Neural progenitor cell (in vitro differentiated cells): Measurements from ENCODE around the gene PDGFD.

Experiments
- CTCF ChIP-seq: fragments of 200-600 bp; sonication (generic); IDR thresholded peaks from 2 replicates; pipeline ENCODE4 v1.5.1; 2017; ENCODE audit warnings: antibody characterized with exemption, mild to moderate bottlenecking
- EZH2 ChIP-seq: fragments of 200-600 bp; sonication (generic); IDR thresholded peaks from 2 replicates; pipeline ENCODE4 v1.6.1; 2017; ENCODE audit warnings: antibody characterized with exemption, mild to moderate bottlenecking, moderate library complexity
- EZH2phosphoT487 ChIP-seq: fragments of 200-600 bp; sonication (generic); IDR thresholded peaks from 2 replicates; pipeline ENCODE4 v1.6.1; 2017; ENCODE audit warnings: antibody characterized with exemption

- TF ChIP-seq CTCF (no peak), EZH2phosphoT487 (no peak), EZH2 (no peak)
Measured at GRCh38 chr11:104104201-104104600, 59.7 kb downstream of the PDGFD start.
